GM12873 (cell line): ENCODE results near the gene CAMK2G.

Experiments used
- TF ChIP-seq, protein P1 (sequence below): IDR thresholded peaks from 2 replicates; pipeline ENCODE4 v1.5.1; 2012; ENCODE audit warnings: low read depth, mild to moderate bottlenecking, moderate library complexity, low read length, control low read depth; ENCODE audit not compliant: insufficient read depth; ENCODE audit errors: missing control alignments

The CAMK2G gene

DNA sequence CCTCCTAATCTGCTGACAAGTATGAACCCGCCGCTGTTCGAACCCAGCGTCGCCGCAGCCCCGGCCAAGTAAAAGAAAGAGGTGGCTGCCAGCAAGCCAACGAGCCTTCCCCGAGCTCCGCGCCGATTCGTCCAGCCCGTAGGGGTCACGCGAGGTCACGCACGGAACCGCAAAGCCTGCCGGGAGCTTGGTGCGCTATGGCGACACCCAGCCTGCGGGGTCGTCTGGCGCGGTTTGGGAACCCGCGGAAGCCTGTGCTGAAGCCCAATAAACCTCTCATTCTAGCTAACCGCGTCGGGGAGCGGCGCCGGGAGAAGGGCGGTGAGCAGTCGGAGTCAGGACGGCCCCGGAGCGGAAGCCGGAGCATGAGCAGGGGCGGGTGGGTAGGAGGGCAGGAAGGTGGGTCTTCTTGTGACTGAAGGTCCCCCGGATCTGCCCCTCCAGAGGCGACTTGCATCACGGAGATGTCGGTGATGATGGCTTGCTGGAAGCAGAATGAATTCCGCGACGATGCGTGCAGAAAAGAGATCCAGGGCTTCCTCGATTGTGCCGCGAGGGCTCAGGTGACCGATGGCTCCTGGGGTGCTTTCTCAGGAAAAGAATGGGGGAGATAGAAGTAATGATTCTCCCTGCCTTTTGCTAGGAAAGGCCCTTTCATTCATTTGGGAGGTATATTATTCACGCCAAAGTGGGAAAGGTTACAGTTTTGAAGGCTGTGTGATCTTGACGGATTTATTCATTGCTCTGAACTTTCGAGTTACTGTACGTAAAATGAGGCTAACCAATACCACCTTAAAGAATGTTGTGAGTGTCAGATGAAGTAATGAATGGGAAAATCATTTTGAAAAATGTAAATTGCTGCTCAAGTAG is 92.2 kb downstream of the CAMK2G start, which contains the start of gene CHCHD1:
Gene CHCHD1 (plus strand): TSS at position 170 of the 870 bp plus-strand sequence. CDS start 28 bp downstream, at position 198.
- TF ChIP-seq, protein P1, sequence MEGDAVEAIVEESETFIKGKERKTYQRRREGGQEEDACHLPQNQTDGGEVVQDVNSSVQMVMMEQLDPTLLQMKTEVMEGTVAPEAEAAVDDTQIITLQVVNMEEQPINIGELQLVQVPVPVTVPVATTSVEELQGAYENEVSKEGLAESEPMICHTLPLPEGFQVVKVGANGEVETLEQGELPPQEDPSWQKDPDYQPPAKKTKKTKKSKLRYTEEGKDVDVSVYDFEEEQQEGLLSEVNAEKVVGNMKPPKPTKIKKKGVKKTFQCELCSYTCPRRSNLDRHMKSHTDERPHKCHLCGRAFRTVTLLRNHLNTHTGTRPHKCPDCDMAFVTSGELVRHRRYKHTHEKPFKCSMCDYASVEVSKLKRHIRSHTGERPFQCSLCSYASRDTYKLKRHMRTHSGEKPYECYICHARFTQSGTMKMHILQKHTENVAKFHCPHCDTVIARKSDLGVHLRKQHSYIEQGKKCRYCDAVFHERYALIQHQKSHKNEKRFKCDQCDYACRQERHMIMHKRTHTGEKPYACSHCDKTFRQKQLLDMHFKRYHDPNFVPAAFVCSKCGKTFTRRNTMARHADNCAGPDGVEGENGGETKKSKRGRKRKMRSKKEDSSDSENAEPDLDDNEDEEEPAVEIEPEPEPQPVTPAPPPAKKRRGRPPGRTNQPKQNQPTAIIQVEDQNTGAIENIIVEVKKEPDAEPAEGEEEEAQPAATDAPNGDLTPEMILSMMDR, result no peak

DNA sequence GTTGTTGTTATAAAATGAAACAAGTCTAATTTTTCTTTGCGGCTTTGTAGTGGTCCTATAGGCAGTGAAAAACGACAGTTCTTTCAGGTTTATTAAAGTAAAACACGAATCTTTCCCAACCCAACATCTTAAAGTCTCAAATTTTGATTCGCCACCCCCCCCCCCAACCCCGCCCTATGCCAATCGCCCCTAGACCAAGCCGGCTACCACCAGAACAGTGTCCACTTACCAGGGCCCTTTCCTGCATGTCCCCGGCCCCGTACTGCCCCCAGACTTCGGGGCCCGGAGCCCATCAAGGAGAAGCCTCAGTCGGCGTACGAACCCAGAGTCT is 92.8 kb downstream of the CAMK2G start:
- TF ChIP-seq, protein P1, result no peak

DNA sequence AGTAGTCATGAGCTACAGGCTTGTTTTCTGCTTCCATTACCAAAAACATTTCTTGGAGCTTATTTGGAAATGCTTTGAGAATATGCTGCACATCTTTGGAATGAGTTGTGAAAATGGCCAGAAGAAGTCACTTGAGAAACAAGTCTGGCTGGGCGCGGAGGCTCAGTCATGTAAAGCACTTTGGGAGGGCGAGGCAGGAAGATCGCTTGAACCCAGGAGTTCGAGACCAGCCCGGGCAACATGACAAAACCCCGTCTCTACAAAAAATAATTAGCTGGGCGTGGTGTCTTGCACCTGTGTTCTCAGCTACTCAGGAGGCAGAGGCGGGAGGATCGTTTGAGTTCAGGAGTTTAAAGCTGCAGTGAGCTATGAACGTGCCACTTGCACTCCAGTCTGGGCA is 93.4 kb downstream of the CAMK2G start:
- TF ChIP-seq, protein P1, result no peak

DNA sequence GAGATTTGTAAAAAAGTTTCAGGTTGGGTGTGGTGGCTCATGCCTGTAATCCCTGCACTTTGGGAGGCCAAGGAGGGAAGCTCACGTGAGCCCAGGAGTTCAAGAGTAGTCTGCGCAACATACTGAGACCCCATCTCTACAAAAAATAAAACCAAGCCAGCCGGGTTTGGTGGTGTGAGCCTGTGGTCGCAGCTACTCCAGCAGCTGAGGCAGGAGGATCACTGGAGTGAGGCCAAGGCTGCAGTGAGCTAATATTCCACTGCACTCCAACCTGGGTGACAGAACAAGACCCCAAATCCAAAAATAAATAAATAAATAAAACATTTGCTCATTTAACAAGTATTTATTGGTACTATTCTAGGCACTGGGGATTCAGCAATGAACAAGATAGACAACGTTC is 94.1 kb downstream of the CAMK2G start:
- TF ChIP-seq, protein P1, result no peak

DNA sequence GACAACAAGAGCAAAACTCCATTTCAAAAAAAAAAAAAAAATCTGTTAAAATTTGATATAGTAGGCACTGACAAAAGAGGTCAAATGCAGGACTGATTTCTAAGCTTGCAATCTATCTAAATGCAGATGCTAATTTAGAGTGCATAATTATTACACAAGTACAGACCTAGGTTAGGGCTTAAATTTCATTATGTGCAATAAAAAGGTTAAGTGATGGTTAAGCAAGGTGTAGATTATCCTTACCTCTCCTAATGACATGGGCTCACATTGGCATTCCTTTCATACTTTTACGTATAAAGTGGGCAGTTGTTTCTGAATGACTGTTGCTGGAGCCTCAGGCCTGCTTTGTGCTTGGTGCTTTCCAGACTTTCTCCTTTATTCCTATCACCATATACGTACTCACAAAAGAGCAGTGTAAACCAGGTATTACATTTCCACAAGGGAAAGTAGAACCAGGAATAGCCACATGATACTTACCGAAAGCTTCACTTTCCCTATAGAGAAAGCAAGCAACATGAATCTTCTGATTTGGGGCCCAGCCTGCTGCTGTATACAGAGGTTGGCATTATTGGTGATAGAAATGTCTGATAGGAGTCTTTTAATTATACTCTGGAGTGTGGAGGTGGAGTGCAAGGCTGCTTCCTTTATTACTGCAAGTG is 94.7 kb downstream of the CAMK2G start:
- TF ChIP-seq, protein P1, result no peak

DNA sequence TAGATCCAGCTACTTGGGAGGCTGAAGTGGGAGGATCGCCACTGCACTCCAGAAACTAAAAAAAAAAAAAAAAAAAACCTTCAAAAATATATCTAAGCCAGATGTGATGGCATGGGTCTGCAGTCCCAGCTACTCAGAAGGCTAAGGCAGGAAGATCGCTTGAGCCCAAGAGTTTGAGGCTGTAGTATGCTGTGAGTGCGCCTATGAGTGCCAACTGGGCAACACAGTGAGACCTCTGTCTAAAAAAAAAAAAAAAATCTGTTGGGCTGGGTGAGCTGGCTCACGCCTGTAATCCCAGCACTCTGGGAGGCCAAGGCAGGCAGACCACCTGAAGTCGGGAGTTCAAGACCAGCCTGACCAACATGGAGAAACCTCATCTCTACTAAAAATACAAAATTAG is 95.3 kb downstream of the CAMK2G start:
- TF ChIP-seq, protein P1, result no peak

DNA sequence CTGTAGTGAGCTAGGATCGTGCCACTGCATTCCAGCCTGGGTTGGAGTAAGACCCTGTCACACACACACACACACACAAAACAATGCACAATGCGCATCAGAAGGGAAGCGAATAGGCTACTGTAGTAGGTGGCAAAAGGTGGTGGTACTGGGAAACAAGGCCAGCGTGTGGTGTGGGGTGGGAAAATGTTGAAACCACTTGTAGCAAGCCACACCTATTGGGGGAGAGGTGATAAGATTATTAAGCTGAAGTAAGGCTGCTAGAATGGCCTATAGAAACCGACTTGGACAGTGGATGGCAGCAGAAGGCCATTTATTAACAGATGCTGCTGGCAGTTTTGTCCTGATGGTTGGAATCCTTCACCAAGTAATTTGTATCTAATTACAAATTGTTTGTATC is 99.7 kb downstream of the CAMK2G start:
- TF ChIP-seq, protein P1, result no peak
